Measurements from ENCODE around the gene GPHN.

GRCh38 chr14:67133595-67134441 lies 625.9 kb downstream of the GPHN start:
- no peak for TF ChIP-seq USF2 (IDR thresholded peaks at IDR 0.05; ENCODE audit: low read length)
- no peak for TF ChIP-seq CTCF (IDR thresholded peaks at IDR 0.05; ENCODE audit: control extremely low read depth in 1 of 3, insufficient read depth in 1 of 3, low read depth in 1 of 3, low read length in 3 of 3)
- no peak for TF ChIP-seq YY1 (IDR thresholded peaks at IDR 0.05; ENCODE audit: low read depth, low read length)

Data from H1 (cell line).